ENCODE measurements around the gene ENTPD2. TPM values are rescaled to one million over a fixed set of nuclear protein-coding genes. Genes with fewer than 3 reads are reported as not detected.
"Not testable (repeated sequence)": the region's sequence is repeated elsewhere in the genome, so short reads cannot be mapped to it uniquely, and the experiment has no call there.

ENTPD2 gene
- total RNA-seq, 1 experiment from 2014 or later = 31.5 TPM

DNA sequence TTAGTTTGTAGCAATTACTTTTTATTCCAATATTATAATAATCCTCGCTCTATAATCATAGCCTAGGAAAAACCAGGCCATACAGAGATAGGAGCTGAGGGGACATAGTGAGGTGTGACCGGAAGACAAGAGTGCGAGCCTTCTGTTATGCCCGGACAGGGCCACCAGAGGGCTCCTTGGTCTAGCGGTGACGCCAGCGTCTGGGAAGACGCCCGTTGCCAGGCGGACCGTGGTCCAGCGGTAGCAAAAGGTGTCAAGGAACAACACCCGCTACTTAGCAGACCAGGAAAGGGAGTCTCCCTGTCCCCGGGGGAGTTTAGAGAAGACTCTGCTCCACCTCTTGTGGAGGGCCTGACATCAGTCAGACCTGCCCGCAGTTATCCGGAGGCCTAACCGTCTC lies 49.6 kb downstream of the ENTPD2 start:
- H3K36me3 Mint-ChIP-seq (ENCODE audit: insufficient read depth, unreplicated experiment); DNase-seq (ENCODE audit: unreplicated experiment); H3K27ac Mint-ChIP-seq (ENCODE audit: low read depth, unreplicated experiment); intact Hi-C loops (cut with micrococcal nuclease); H3K4me1 Mint-ChIP-seq (ENCODE audit: insufficient read depth, unreplicated experiment); H3K27me3 Mint-ChIP-seq (ENCODE audit: insufficient read depth, unreplicated experiment); H3K9me3 Mint-ChIP-seq (ENCODE audit: unreplicated experiment); POLR2A ChIA-PET; BruUV-seq (replicated peaks); H3K4me3 Mint-ChIP-seq (ENCODE audit: unreplicated experiment): not testable (repeated sequence)
- CTCF ChIA-PET = interaction anchor here (0.6 to 2.0 kb wide), 3 partner anchors 8 to 31 kb away, joined by 3 to 4 read pairs (median 4); partner anchors contain the start of genes CLIC3 and PAXX
- TF ChIP-seq, protein P1, sequence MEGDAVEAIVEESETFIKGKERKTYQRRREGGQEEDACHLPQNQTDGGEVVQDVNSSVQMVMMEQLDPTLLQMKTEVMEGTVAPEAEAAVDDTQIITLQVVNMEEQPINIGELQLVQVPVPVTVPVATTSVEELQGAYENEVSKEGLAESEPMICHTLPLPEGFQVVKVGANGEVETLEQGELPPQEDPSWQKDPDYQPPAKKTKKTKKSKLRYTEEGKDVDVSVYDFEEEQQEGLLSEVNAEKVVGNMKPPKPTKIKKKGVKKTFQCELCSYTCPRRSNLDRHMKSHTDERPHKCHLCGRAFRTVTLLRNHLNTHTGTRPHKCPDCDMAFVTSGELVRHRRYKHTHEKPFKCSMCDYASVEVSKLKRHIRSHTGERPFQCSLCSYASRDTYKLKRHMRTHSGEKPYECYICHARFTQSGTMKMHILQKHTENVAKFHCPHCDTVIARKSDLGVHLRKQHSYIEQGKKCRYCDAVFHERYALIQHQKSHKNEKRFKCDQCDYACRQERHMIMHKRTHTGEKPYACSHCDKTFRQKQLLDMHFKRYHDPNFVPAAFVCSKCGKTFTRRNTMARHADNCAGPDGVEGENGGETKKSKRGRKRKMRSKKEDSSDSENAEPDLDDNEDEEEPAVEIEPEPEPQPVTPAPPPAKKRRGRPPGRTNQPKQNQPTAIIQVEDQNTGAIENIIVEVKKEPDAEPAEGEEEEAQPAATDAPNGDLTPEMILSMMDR (IDR thresholded peaks at IDR 0.05; ENCODE audit: unreplicated experiment) = peak; percentile 24

DNA sequence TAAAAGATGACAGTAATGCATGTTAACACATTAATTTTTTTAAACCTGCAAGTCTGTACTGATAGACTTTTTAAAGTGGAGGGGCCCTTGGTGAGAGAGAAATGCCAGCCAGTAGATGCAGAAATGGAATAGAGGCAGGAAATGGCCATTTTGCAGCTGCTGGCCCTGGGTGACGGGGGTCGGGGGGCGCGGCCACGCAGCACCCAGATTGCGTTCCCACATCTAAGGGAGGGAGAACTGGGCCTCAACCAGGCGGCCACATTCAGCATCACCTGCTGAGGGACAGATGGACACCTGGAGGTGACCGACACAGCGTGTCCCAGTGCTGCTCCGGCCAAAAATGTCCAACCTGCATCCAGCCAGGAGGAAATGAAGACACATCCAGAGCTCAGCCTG lies 51.2 kb downstream of the ENTPD2 start:
- BruUV-seq (replicated peaks) = no TSS peak

DNA sequence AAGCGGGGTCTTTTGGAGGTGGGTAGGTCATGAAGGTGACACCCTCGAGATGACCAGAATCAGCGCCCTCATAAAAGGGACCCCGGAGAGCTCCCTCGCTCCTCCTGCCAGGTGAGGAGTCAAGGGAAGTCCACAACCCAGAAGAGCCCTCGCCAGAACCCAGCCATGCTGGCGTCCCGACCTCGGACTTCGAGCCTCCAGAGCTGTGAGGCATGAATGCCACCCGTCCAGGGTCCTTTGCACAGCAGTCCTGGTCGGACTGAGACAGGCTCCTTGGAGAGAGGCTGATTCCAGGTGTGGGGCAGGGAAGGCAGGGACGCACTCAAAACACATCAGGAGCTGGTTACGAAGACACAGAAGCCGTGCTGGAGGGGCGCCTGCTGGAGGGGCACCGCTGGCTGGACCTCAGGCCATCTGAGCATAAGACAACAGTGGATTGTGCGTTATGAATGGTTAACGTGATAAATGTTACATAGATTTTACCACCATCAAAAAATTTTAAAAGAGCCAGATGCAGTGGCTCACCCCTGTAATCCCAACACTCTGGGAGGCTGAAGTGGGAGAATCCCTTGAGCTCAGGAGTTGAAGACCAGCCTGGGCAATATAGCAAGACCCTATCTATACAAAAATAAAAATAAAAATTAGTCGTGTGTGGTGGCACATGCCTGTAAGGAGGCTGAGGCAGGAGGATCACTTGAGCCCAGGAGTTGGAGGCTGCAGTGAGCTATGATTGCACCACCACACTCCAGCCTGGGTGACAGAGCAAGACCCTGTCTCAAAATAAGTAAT lies 51.8 kb downstream of the ENTPD2 start:
- H3K36me3 Mint-ChIP-seq (ENCODE audit: insufficient read depth, unreplicated experiment) = no peaks in the 10 kb centered on the region
- CTCF ChIA-PET = interaction anchor here (0.6 to 2.2 kb wide), 5 partner anchors 24 to 202 kb away, joined by 3 to 18 read pairs (median 3); partner anchors contain the start of gene ENTPD2
- no TSS peak for BruUV-seq (replicated peaks)
- H3K9me3 Mint-ChIP-seq (ENCODE audit: unreplicated experiment) = no peaks in the 10 kb centered on the region
- DNase-seq (ENCODE audit: unreplicated experiment) = no peak
- intact Hi-C loops (cut with micrococcal nuclease) = no loop called here
- no peak overlapping the region for H3K4me3 Mint-ChIP-seq (ENCODE audit: unreplicated experiment)
- H3K27me3 Mint-ChIP-seq (ENCODE audit: insufficient read depth, unreplicated experiment) = no peaks in the 10 kb centered on the region
- POLR2A ChIA-PET = no interaction called here
- peaks cover 4% of the 10 kb centered on the region for H3K4me1 Mint-ChIP-seq (ENCODE audit: insufficient read depth, unreplicated experiment)
- H3K27ac Mint-ChIP-seq (ENCODE audit: low read depth, unreplicated experiment) = no peak overlapping the region
- TF ChIP-seq, protein P1 (IDR thresholded peaks at IDR 0.05; ENCODE audit: unreplicated experiment) = no peak

More for the DNA sequence above, 51.2 kb downstream of the ENTPD2 start:
- no peak for DNase-seq (ENCODE audit: unreplicated experiment)
- POLR2A ChIA-PET = no interaction called here
- Mint-ChIP-seq H3K4me1 (ENCODE audit: insufficient read depth, unreplicated experiment) (peaks cover 2% of the 10 kb centered on the region), H3K36me3 (ENCODE audit: insufficient read depth, unreplicated experiment) (no peaks in the 10 kb centered on the region), H3K4me3 (ENCODE audit: unreplicated experiment) (no peak overlapping the region), H3K27me3 (ENCODE audit: insufficient read depth, unreplicated experiment) (no peaks in the 10 kb centered on the region), H3K9me3 (ENCODE audit: unreplicated experiment) (no peaks in the 10 kb centered on the region), H3K27ac (ENCODE audit: low read depth, unreplicated experiment) (no peak overlapping the region)
- CTCF ChIA-PET = interaction anchor here (1.1 to 2.2 kb wide), 2 partner anchors 23 to 27 kb away, joined by 3 to 18 read pairs; no protein-coding TSS in a partner anchor
- TF ChIP-seq, protein P1 (IDR thresholded peaks at IDR 0.05; ENCODE audit: unreplicated experiment) = no peak
- intact Hi-C loops (cut with micrococcal nuclease) = no loop called here

DNA sequence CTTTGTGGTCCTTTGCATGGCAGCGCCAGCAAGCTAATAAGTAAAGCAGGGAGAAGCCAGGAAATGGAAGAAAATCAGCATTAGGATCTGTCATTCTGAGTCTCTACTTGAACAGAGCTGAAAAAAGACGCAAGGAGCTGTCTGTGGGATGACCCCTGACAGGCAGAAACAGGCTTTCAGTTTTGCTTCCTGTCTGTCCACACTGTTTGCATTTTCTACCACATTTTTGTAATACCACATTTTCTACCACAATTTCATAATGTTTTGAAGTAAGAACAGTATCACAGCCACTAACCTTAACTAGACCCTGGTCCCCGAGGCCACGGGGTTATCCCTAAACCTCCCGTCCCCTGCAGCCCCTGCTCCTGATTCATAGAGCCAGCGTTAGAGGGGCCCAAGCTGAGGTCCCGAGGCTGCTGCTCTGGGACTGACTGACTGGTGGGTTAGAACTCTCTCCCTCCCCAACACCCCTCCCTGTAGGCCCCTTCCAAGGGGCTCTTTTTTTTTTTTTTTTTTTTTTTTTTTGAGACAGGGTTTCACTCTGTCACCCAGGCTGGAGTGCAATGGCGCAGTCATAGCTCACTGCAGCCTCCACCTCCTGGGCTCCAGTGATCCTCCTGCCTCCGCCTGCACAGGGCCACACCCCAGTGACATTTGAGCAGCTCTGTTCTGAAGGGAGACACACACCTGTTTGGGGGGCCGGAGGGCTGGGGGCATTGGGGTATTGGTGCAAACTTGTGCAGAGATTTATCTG lies 53.5 kb downstream of the ENTPD2 start:
- Mint-ChIP-seq H3K27ac (ENCODE audit: low read depth, unreplicated experiment) (no peak overlapping the region), H3K4me3 (ENCODE audit: unreplicated experiment) (no peak overlapping the region), H3K9me3 (ENCODE audit: unreplicated experiment) (no peaks in the 10 kb centered on the region), H3K27me3 (ENCODE audit: insufficient read depth, unreplicated experiment) (no peaks in the 10 kb centered on the region), H3K4me1 (ENCODE audit: insufficient read depth, unreplicated experiment) (peaks cover 4% of the 10 kb centered on the region), H3K36me3 (ENCODE audit: insufficient read depth, unreplicated experiment) (no peaks in the 10 kb centered on the region)
- intact Hi-C loops (cut with micrococcal nuclease) = no loop called here
- ChIA-PET POLR2A (no interaction called here), CTCF (interaction anchor here (0.6 to 1.6 kb wide), 4 partner anchors 29 to 66 kb away, joined by 3 to 10 read pairs (median 4); partner anchors contain the start of genes ABCA2 and C8G)
- TF ChIP-seq, protein P1 (IDR thresholded peaks at IDR 0.05; ENCODE audit: unreplicated experiment) = no peak
- DNase-seq (ENCODE audit: unreplicated experiment) = no peak
- BruUV-seq (replicated peaks) = no TSS peak

Measured in MCF 10A (cell line).